ENCODE data around the gene CA14.

Gene CA14

DNA sequence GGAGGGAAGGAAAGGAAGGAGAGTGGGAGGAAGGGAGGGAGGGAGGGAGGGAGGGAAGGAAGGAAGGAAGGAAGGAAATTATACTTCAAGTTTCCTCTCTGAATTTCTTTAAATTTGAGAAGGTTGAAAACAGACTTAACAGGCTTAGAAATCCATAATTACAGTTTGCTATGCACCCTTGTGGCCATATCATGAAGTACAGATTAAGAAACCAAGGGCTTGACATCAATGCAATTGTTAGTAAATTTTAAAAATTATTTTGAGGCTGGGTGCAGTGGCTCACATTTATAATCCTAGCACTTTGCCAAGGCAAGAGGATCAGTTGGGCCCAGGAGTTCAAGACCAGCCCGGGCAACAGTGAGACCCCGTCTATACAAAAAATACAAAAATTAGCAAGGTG is 36.0 kb upstream of the CA14 start:
- no peaks in the 10 kb centered on the region for H3K27me3 ChIP-seq (ENCODE audit: insufficient read depth, poor library complexity, severe bottlenecking)
- H3K4me3 ChIP-seq (replicated peaks; ENCODE audit: insufficient read depth, low read length): no peak overlapping the region
- TF ChIP-seq, protein P1, sequence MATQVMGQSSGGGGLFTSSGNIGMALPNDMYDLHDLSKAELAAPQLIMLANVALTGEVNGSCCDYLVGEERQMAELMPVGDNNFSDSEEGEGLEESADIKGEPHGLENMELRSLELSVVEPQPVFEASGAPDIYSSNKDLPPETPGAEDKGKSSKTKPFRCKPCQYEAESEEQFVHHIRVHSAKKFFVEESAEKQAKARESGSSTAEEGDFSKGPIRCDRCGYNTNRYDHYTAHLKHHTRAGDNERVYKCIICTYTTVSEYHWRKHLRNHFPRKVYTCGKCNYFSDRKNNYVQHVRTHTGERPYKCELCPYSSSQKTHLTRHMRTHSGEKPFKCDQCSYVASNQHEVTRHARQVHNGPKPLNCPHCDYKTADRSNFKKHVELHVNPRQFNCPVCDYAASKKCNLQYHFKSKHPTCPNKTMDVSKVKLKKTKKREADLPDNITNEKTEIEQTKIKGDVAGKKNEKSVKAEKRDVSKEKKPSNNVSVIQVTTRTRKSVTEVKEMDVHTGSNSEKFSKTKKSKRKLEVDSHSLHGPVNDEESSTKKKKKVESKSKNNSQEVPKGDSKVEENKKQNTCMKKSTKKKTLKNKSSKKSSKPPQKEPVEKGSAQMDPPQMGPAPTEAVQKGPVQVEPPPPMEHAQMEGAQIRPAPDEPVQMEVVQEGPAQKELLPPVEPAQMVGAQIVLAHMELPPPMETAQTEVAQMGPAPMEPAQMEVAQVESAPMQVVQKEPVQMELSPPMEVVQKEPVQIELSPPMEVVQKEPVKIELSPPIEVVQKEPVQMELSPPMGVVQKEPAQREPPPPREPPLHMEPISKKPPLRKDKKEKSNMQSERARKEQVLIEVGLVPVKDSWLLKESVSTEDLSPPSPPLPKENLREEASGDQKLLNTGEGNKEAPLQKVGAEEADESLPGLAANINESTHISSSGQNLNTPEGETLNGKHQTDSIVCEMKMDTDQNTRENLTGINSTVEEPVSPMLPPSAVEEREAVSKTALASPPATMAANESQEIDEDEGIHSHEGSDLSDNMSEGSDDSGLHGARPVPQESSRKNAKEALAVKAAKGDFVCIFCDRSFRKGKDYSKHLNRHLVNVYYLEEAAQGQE (IDR thresholded peaks at IDR 0.05; ENCODE audit: insufficient replicate concordance, low read depth): no peak
- TF ChIP-seq CTCF (IDR thresholded peaks at IDR 0.05; ENCODE audit: insufficient read depth, low read length) (peak; percentile 20), POLR2AphosphoS5 (IDR thresholded peaks at IDR 0.05; ENCODE audit: low read depth) (no peak), GABPA (IDR thresholded peaks at IDR 0.05; ENCODE audit: low read depth) (no peak), SPI1 (IDR thresholded peaks at IDR 0.05; ENCODE audit: borderline replicate concordance, low read depth) (no peak)
- H3K27ac ChIP-seq (replicated peaks): no peak overlapping the region
- no peak for DNase-seq (ENCODE audit: low read depth in 1 of 2, low spot score in 1 of 2)

DNA sequence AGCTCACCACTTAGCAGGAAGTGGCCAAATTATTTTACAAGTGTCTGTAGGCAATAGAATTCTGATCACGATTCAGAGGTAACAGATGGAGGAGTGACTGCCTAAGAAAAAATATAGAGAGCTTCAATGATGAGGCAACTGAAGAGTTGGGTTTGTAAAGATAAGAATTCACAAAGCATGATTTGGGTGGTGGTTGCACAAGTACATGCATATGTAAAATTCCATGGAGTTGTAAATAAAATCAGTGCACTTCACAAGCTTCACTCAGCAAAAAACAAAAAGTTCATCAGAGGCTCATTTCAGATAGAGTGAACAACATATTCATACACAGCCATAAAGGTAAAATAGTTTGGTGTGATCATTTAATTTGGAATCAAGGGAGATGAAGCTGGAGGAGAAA is 32.6 kb upstream of the CA14 start:
- Histone ChIP-seq H3K27me3 (ENCODE audit: insufficient read depth, poor library complexity, severe bottlenecking) (no peaks in the 10 kb centered on the region), H3K4me3 (replicated peaks; ENCODE audit: insufficient read depth, low read length) (no peak overlapping the region), H3K27ac (replicated peaks) (no peak overlapping the region)
- TF ChIP-seq POLR2AphosphoS5 (IDR thresholded peaks at IDR 0.05; ENCODE audit: low read depth) (no peak), GABPA (IDR thresholded peaks at IDR 0.05; ENCODE audit: low read depth) (no peak), CTCF (IDR thresholded peaks at IDR 0.05; ENCODE audit: insufficient read depth, low read length) (no peak), SPI1 (IDR thresholded peaks at IDR 0.05; ENCODE audit: borderline replicate concordance, low read depth) (no peak)
- TF ChIP-seq, protein P1 (IDR thresholded peaks at IDR 0.05; ENCODE audit: insufficient replicate concordance, low read depth): no peak
- no peak for DNase-seq (ENCODE audit: low read depth in 1 of 2, low spot score in 1 of 2)

DNA sequence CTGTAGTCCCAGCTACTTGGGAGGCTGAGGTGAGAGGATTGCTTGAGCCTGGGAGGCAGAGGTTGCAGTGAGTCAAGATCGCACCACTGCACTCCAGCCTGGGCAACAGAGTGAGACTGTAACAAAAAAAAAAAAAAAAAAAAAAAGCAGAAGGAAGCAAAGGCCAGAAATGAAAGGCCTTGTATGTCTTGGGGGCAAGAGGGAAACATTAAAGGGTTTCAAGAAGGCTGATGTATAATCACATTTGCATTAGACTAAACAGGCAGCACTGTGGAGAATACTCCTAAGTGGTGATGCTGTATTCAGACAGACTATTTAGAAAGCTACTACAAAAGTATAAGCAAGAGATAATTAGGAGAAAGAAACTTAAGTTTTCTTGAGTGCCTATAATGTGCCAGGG is 32.0 kb upstream of the CA14 start:
- TF ChIP-seq POLR2AphosphoS5 (IDR thresholded peaks at IDR 0.05; ENCODE audit: low read depth): no peak
- TF ChIP-seq, protein P1 (IDR thresholded peaks at IDR 0.05; ENCODE audit: insufficient replicate concordance, low read depth): no peak
- TF ChIP-seq SPI1 (IDR thresholded peaks at IDR 0.05; ENCODE audit: borderline replicate concordance, low read depth): no peak
- no peak for TF ChIP-seq CTCF (IDR thresholded peaks at IDR 0.05; ENCODE audit: insufficient read depth, low read length)
- TF ChIP-seq GABPA (IDR thresholded peaks at IDR 0.05; ENCODE audit: low read depth): no peak
- DNase-seq (ENCODE audit: low read depth in 1 of 2, low spot score in 1 of 2): no peak
- Histone ChIP-seq H3K27ac (replicated peaks) (no peak overlapping the region), H3K4me3 (replicated peaks; ENCODE audit: insufficient read depth, low read length) (no peak overlapping the region), H3K27me3 (ENCODE audit: insufficient read depth, poor library complexity, severe bottlenecking) (no peaks in the 10 kb centered on the region)

Data from HL-60 (cell line).